ENCODE results near the gene FRRS1.

DNA sequence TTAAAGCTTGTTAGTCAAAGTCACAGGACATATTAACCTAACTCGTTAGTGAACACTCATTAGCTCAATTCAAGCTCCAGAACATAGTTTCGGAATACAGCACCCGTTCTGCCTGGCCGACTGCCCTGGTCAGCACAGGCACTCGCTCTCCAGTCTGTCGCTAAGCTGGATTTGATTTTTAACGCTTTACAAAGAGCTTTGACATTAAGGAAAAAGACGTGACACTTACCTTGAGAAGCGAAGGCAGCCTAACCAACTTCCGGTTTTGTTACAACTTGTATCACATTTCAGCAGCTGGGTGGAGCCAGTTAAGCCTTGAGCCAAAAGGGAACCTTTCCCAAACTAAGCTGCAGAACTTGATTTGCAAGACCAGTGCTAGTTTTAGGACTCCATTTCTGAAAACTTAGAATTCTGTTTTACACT lies at the start of gene FRRS1:
- TF ChIP-seq, protein P1, sequence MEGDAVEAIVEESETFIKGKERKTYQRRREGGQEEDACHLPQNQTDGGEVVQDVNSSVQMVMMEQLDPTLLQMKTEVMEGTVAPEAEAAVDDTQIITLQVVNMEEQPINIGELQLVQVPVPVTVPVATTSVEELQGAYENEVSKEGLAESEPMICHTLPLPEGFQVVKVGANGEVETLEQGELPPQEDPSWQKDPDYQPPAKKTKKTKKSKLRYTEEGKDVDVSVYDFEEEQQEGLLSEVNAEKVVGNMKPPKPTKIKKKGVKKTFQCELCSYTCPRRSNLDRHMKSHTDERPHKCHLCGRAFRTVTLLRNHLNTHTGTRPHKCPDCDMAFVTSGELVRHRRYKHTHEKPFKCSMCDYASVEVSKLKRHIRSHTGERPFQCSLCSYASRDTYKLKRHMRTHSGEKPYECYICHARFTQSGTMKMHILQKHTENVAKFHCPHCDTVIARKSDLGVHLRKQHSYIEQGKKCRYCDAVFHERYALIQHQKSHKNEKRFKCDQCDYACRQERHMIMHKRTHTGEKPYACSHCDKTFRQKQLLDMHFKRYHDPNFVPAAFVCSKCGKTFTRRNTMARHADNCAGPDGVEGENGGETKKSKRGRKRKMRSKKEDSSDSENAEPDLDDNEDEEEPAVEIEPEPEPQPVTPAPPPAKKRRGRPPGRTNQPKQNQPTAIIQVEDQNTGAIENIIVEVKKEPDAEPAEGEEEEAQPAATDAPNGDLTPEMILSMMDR (IDR thresholded peaks at IDR 0.05), result no peak
- no peak for TF ChIP-seq POLR2A (IDR thresholded peaks at IDR 0.05)

Data from suprapubic skin (tissue), 3 donors.